HG02943 (cell line): Measurements from ENCODE around the gene PALLD.

ENCODE experiments used
- ATAC-seq: cut with Tn5 transposase; IDR thresholded peaks from one replicate; pipeline ENCODE4 v1.9.1; 2021; ENCODE audit warnings: mild to moderate bottlenecking, low read depth, moderate library complexity; ENCODE audit not compliant: unreplicated experiment

Gene PALLD

GRCh38 chr4:168637872-168638756, 141.3 kb downstream of the PALLD start:
- no peak for ATAC-seq

- no peak for ATAC-seq
These were observed 143.1 kb downstream of the PALLD start for GRCh38 chr4:168639914-168640313.

- ATAC-seq = no peak
These were observed 144.9 kb downstream of the PALLD start for GRCh38 chr4:168641811-168642140.

GRCh38 chr4:168642591-168642990, 145.7 kb downstream of the PALLD start:
- ATAC-seq = no peak

GRCh38 chr4:168643111-168643795, 146.4 kb downstream of the PALLD start:
- ATAC-seq = no peak

- no peak for ATAC-seq
These were observed 146.9 kb downstream of the PALLD start for GRCh38 chr4:168643796-168644159.

GRCh38 chr4:168646001-168646768, 149.3 kb downstream of the PALLD start:
- ATAC-seq = no peak

GRCh38 chr4:168647646-168648375, 151.0 kb downstream of the PALLD start:
- ATAC-seq = no peak

GRCh38 chr4:168648494-168648893, 151.6 kb downstream of the PALLD start:
- no peak for ATAC-seq

GRCh38 chr4:168648929-168649328, 152.1 kb downstream of the PALLD start:
- no peak for ATAC-seq

- no peak for ATAC-seq
These were observed 154.5 kb downstream of the PALLD start for GRCh38 chr4:168651374-168651773.

GRCh38 chr4:168651864-168652263, 155.0 kb downstream of the PALLD start:
- no peak for ATAC-seq

- no peak for ATAC-seq
These were observed 155.9 kb downstream of the PALLD start for GRCh38 chr4:168652755-168653154.

GRCh38 chr4:168654104-168654847, 157.4 kb downstream of the PALLD start:
- ATAC-seq = no peak

GRCh38 chr4:168654848-168655174, 158.0 kb downstream of the PALLD start:
- no peak for ATAC-seq

GRCh38 chr4:168655182-168655581, 158.3 kb downstream of the PALLD start:
- ATAC-seq = no peak

GRCh38 chr4:168656055-168656660, 159.3 kb downstream of the PALLD start:
- ATAC-seq = no peak

GRCh38 chr4:168656946-168657473, 160.2 kb downstream of the PALLD start:
- ATAC-seq = no peak

- no peak for ATAC-seq
These were observed 161.9 kb downstream of the PALLD start for GRCh38 chr4:168658751-168659150.
